GM19455 (cell line): ENCODE results near the gene SRMS.
A peak's percentile ranks its signal among the peaks of the same experiment; 100 is the strongest.

ENCODE experiments used
- ATAC-seq: cut with Tn5 transposase; IDR thresholded peaks from one replicate; pipeline ENCODE4 v1.9.1; 2021; ENCODE audit not compliant: unreplicated experiment

SRMS gene

GRCh38 chr20:63539441-63540370, 7.8 kb downstream of the SRMS start:
- ATAC-seq = no peak

DNA sequence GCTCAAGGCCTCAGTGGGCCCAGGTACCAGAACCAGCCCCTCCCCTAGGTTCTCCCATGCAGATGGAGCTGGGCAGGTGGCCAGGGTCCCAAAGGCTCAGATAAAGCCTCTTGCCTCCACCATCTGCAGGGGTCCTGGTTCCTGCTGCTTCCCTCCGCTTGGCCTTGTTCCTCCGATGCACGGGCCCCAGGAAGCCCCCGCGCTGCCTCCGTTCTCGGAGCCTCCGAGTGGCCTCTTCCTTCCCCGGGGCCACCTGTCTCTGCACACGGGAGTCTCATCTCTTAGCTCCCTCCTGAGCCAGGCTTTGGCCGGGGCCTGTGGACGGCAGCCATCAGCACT, 8.5 kb downstream of the SRMS start:
- no peak for ATAC-seq

- ATAC-seq = no peak
These were observed 9.1 kb downstream of the SRMS start for GRCh38 chr20:63538204-63539091.

DNA sequence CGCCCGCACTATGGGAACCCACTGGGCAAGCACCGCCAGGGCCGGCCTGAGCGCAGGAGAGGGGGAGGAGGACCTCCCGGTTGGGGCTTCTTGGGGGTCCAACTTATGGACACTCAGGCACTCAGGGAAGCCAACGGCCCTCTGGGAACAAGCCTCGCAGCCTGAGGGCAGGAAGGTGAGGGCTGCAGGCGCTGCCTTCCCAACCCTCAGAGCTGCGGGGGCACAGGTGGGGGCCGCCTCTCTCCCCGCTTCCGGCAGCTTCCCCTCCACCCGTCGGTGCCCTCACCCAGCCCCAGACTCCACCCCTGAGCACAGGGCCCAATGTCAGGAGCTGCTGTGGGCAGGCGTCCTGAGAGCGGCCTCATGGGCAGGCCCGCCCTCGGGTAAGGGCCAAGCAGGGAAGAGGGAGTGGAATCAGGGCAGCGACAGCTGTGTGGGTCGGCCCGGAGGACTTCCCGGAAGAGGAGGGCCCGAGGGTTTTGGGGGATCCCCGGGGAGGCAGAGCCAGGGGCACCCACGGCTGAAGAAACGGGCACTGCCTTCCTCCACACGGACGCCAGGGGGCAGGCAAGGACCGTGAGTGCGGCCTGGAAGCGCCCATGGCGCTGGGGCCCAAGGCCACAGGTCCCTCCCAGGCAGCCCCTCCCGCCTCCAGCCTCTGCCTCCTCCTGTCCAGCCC, 9.9 kb downstream of the SRMS start:
- ATAC-seq = peak; percentile 81

DNA sequence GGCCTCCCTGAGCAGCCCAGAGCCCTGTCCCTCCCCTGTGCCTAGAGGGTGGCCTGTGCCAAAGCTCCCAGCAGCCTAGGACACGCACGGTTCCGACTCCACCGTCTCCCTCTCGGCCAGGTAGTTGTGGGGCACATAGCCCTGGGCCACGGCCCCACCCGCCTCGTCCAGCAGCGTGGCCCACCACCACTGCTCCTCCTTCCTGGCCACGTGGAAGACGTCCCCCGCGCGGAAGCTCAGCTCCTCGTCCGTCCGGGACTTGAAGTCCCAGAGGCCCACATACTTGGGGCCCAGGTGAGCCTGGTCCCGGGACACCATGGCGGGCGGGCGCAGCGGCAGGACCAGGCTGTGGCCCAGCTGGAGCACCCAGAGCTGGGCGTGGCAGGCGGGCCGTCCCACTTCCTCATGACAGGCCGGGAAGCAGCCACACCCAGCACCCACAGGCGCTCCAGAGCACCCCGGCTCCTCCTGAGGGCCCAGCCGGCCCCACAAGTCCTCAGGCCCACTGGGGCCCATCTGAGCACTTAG, 10.5 kb downstream of the SRMS start, which contains the start of gene PTK6:
Gene PTK6 (minus strand): TSS at position 380 of the 528 bp plus-strand sequence. CDS start 62 bp downstream, at position 318.
- ATAC-seq = peak; percentile 25

- ATAC-seq = no peak
These were observed 11.1 kb downstream of the SRMS start for GRCh38 chr20:63536241-63536977.

DNA sequence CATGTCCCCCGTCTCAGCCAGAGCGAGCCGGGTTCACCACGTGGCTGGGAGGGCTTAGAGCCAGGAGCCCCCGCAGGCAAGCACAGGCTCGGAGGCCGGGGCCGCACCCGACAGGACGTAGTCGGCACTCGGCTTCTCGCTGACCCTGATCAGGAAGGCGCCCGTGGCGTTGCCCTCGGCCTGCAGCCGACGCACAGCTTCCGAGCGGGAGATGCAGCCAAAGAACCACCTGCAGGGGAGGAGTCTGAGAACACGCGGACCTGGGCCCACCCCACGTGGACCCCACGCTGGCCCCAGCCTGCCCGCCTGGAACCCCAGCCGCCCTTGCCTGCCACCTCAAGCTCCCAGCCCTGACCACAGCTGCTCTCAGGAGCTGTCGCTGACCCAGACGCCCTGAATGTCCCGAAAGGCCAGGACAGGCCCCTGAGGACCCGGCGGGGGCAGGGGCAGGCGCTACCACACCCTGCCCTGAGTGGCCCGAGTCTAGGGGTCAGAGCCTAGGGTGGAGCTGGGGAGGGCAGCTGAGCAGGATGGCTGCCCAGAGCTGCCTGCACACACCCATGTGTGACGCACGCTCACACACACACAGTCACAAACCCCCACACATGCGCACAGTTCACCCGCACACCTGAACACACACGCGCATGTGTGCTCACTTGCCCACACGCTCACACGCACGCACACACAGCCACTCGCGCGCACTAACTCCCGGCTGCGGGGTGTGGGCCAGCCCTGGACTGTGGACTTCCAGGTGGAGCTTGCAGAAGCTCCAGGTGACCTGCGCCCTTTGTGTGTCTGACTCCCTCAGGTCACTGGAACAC, 12.5 kb downstream of the SRMS start:
- ATAC-seq = no peak

- no peak for ATAC-seq
These were observed 13.1 kb downstream of the SRMS start for GRCh38 chr20:63534427-63534830.

GRCh38 chr20:63533871-63534393, 13.6 kb downstream of the SRMS start:
- no peak for ATAC-seq

DNA sequence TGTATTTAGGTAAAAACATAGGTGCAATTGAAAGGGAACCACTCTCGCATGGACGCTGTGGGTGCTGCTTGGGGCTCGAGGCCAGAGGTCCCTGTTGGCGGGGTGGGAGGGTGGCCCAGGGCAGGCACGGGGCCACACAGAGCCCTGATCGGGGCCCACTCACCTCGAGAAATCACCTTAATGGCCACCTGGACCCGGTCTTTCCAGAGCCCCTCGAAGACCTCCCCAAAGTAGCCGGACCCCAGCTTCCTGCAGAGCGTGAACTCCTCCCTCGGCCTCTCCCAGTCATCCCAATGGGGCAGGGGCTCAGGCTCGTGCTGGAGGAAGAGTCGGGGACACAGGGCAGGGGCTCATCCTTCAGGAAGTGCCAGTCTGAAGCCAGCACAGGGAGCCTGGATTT, 14.2 kb downstream of the SRMS start:
- no peak for ATAC-seq

DNA sequence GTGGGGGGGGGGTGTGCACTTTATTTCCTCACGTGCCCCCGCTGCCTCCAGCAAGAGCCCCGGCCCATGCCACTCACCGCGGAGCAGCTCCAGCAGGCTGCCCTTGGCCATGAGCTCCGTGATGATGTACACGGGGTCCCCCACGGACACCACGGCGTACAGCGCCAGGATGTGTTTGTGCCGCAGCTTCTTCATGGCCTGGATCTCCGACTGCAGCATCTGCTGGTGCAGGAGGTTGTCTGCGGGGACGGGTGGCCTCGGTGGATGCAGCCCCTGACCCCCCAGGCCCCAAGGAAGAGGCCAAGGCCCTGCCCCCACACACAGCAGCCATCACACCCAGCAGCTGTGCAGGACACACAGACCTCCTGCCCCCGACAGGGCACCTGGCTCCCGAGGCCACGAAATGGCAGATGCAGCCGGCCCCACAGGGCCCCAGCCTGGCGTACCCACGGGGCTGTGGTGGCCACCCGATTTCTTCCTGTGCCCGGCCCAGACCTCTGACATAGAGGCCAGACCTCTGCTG, 15.0 kb downstream of the SRMS start:
- ATAC-seq = no peak

DNA sequence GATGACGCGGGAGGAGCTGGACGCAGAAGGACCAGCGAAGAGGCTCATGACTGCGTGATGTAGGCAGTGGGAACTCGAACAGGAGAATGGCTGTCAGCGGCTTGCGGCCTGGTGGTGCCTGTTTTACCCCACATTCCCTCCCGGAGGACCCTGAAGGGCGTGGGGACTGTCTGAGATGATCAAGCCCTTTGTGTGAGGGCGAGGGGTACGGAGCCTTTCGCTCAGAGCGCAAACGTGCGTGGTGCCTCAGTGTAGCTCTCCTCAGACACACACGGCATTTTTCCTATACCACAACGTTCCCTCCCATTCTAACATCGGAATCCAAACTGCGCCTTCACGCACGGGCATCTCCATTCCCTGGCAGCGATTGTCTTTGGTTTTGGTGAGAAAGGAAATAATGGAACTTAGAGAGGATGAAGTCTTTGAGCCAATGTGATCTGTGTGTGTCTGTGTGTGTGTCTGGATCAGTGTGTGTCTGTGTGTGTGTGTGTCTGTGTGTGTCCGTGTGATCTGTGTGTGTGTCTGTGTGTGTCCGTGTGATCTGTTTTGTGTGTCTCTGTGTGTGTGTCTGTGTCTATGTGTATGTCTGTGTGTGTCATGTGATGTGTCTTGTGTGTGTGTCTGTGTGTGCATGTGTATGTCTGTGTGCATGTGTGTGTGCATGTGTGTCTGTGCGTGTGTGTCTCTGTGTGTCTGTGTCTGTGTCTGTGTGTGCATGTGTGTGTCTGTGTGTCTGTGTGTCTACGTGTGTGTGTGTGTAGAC, 15.7 kb downstream of the SRMS start:
- no peak for ATAC-seq

DNA sequence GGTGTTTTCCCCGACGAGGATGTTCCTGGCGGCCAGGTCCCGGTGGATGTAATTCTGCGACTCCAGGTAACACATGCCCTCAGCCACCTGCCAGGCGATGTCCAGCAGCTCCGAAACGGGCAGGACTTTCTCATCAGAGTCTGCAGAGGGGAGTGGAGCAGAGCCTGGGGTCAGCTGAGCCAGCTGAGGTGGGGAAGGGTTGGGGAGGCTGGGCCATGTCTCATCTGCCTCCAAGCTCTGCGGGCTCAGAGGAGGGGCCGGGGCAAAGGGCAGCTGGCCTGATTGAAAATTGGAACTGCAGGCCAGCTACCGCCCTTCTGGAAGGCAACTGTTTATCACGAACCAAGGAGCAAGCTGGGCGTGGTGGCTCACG, 16.8 kb downstream of the SRMS start:
- no peak for ATAC-seq

- ATAC-seq = no peak
These were observed 17.4 kb downstream of the SRMS start for GRCh38 chr20:63529861-63530787.

DNA sequence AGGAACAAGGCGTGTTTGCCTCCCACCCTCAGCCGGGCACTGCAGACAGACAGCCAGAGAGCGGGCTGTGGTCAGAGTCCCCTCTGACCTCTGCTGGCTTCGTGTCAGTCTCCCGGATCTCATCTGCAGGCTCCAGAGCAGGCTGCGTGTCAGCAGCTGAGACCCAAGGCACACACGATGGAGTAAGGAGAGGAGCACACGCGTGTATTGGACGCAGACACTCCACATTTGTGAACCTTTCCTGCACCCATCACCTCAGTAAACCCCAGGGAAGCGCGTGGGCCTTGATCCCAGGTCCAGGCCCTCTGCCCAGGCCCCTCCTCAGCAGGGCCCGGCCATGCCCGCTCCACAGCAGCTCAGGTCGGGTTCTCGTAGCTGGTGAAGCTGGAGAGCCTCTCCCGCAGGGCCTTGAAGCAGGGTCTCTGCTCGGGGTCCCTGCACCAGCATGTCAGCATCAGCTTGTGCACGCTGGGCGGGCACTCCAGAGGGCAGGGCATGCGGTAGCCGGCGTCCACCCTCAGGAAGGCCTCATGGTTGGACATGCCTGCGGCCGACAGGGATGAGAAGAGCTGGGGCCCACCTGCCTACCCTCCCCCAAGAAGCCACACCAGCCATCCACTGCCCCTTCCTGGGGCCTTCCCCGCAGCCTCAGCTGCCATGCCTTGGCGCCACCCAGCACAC, 18.2 kb downstream of the SRMS start:
- no peak for ATAC-seq

- ATAC-seq = no peak
These were observed 20.4 kb downstream of the SRMS start for GRCh38 chr20:63527184-63527583.

- ATAC-seq = no peak
These were observed 21.6 kb downstream of the SRMS start for GRCh38 chr20:63525971-63526370.
